H9 (cell line): ENCODE data around the gene AMBRA1. TPM values are rescaled to one million over a fixed set of nuclear protein-coding genes. Genes with fewer than 3 reads are reported as not detected.

Experiments used
- DNase-seq: peaks from one replicate; pipeline ENCODE4 v3.0.0-alpha.2; 2017
- H2AFZ ChIP-seq: one replicate; pipeline ENCODE4 v1.6.1; 2013; ENCODE audit warnings: mild to moderate bottlenecking, low read length, control low read depth, moderate library complexity
- H2AK5ac ChIP-seq: 2 replicates; pipeline ENCODE4 v1.6.1; 2013; ENCODE audit warnings: low read length, control low read depth, mixed read lengths; ENCODE audit not compliant: insufficient read length
- H2BK120ac ChIP-seq: one replicate; pipeline ENCODE4 v1.6.1; 2013; ENCODE audit warnings: low read depth, mild to moderate bottlenecking, low read length, control low read depth, inconsistent platforms; ENCODE audit not compliant: poor library complexity, severe bottlenecking
- H2BK12ac ChIP-seq: 2 replicates; pipeline ENCODE4 v1.6.1; 2013; ENCODE audit warnings: low read length, control low read depth, mixed read lengths, low read depth; ENCODE audit not compliant: insufficient read length
- H2BK15ac ChIP-seq: 2 replicates; pipeline ENCODE4 v1.6.1; 2013; ENCODE audit warnings: low read depth, low read length, control low read depth
- H2BK20ac ChIP-seq: one replicate; pipeline ENCODE4 v1.6.1; 2013; ENCODE audit warnings: low read depth, mild to moderate bottlenecking, low read length, control low read depth, inconsistent platforms; ENCODE audit not compliant: poor library complexity, severe bottlenecking
- H2BK5ac ChIP-seq: 2 replicates; pipeline ENCODE4 v1.6.1; 2013; ENCODE audit warnings: low read length, control low read depth, mixed read lengths; ENCODE audit not compliant: insufficient read length
- H3K14ac ChIP-seq: 2 replicates; pipeline ENCODE4 v1.6.1; 2013; ENCODE audit warnings: low read length, control low read depth; ENCODE audit not compliant: insufficient read depth
- H3K18ac ChIP-seq: 2 replicates; pipeline ENCODE4 v1.6.1; 2013; ENCODE audit warnings: low read depth, mild to moderate bottlenecking, mixed read lengths, low read length, control low read depth; ENCODE audit not compliant: insufficient read length
- H3K23ac ChIP-seq: 2 replicates; pipeline ENCODE4 v1.6.1; 2013; ENCODE audit warnings: low read length, control low read depth, mixed read lengths, low read depth; ENCODE audit not compliant: insufficient read length
- H3K23me2 ChIP-seq: 2 replicates; pipeline ENCODE4 v1.6.1; 2013; ENCODE audit warnings: low read depth, mild to moderate bottlenecking, mixed read lengths, low read length, control low read depth; ENCODE audit not compliant: insufficient read length, poor library complexity, severe bottlenecking
- H3K27ac ChIP-seq: 2 replicates; pipeline ENCODE4 v1.5.1; 2013; ENCODE audit warnings: low read length, control low read depth, mixed read lengths, low read depth; ENCODE audit not compliant: insufficient read length
- H3K27me3 ChIP-seq: 2 replicates; pipeline ENCODE4 v1.6.1; 2013; ENCODE audit warnings: low read length, control low read depth, inconsistent platforms; ENCODE audit not compliant: insufficient read depth
- H3K4ac ChIP-seq: 2 replicates; pipeline ENCODE4 v1.6.1; 2013; ENCODE audit warnings: low read depth, mild to moderate bottlenecking, control low read depth, inconsistent platforms, low read length, moderate library complexity
- H3K4me1 ChIP-seq: 2 replicates; pipeline ENCODE4 v1.6.1; 2013; ENCODE audit warnings: low read length, control low read depth, inconsistent platforms; ENCODE audit not compliant: insufficient read depth
- H3K4me2 ChIP-seq: 2 replicates; pipeline ENCODE4 v1.6.1; 2013; ENCODE audit warnings: low read length, control low read depth, mixed read lengths; ENCODE audit not compliant: insufficient read length, insufficient read depth
- H3K56ac ChIP-seq: 2 replicates; pipeline ENCODE4 v1.6.1; 2013; ENCODE audit warnings: low read depth, mild to moderate bottlenecking, mixed read lengths, low read length, control low read depth; ENCODE audit not compliant: insufficient read length
- H3K79me1 ChIP-seq: 2 replicates; pipeline ENCODE4 v1.6.1; 2013; ENCODE audit warnings: low read depth, mild to moderate bottlenecking, moderate library complexity, low read length, control low read depth, inconsistent platforms; ENCODE audit not compliant: insufficient read depth, poor library complexity, severe bottlenecking
- H3K79me2 ChIP-seq: 2 replicates; pipeline ENCODE4 v1.6.1; 2013; ENCODE audit warnings: low read length, control low read depth, inconsistent platforms; ENCODE audit not compliant: insufficient read depth
- H3K9ac ChIP-seq: 2 replicates; pipeline ENCODE4 v1.6.1; 2013; ENCODE audit warnings: low read length, control low read depth, mixed read lengths; ENCODE audit not compliant: insufficient read length; ENCODE audit errors: extremely low read depth
- H3K9me3 ChIP-seq: one replicate; pipeline ENCODE4 v1.6.1; 2013; ENCODE audit warnings: low read depth, low read length, inconsistent platforms; ENCODE audit not compliant: control insufficient read depth
- H3T11ph ChIP-seq: one replicate; pipeline ENCODE4 v1.6.1; 2013; ENCODE audit warnings: mild to moderate bottlenecking, low read length, control low read depth, inconsistent platforms
- H4K20me1 ChIP-seq: one replicate; pipeline ENCODE4 v1.6.1; 2013; ENCODE audit not compliant: control insufficient read depth, insufficient read length, insufficient read depth
- H4K5ac ChIP-seq: 2 replicates; pipeline ENCODE4 v1.6.1; 2013; ENCODE audit warnings: low read depth, mild to moderate bottlenecking, mixed read lengths, low read length, control low read depth; ENCODE audit not compliant: insufficient read length
- H4K8ac ChIP-seq: replicated peaks from 2 replicates; pipeline ENCODE4 v1.6.1; 2013; ENCODE audit warnings: low read length, control low read depth, mixed read lengths, low read depth; ENCODE audit not compliant: insufficient read length
- H4K91ac ChIP-seq: 2 replicates; pipeline ENCODE4 v1.6.1; 2013; ENCODE audit warnings: low read depth, mild to moderate bottlenecking, moderate library complexity, mixed read lengths, low read length, control low read depth; ENCODE audit not compliant: insufficient read length
- H3K27ac Mint-ChIP-seq, 3 experiments: 2 replicates in 2 of 3; 3 replicates in 1 of 3; pipeline ENCODE4 v1.8.0; 2020 to 2021; ENCODE audit warnings: mixed read lengths in 3 of 3, mild to moderate bottlenecking in 1 of 3, moderate library complexity in 1 of 3
- H3K27me3 Mint-ChIP-seq: 2 replicates; pipeline ENCODE4 v1.8.0; 2021; ENCODE audit warnings: low read depth, mild to moderate bottlenecking, moderate library complexity, mixed read lengths
- H3K36me3 Mint-ChIP-seq, 3 experiments: 2 replicates in 2 of 3; 3 replicates in 1 of 3; pipeline ENCODE4 v1.8.0; 2020 to 2021; ENCODE audit warnings: low read depth in 3 of 3, mixed read lengths in 3 of 3; ENCODE audit not compliant: insufficient read depth in 1 of 3
- H3K4me1 Mint-ChIP-seq, 2 experiments: 2 replicates each; pipeline ENCODE4 v1.8.0; 2020; ENCODE audit warnings: mixed read lengths in 2 of 2
- H3K4me3 Mint-ChIP-seq, 2 experiments: 2 replicates in 1 of 2; 3 replicates in 1 of 2; pipeline ENCODE4 v1.8.0; 2020 to 2021; ENCODE audit warnings: mild to moderate bottlenecking in 2 of 2, mixed read lengths in 2 of 2, moderate library complexity in 1 of 2
- H3K9me3 Mint-ChIP-seq, 2 experiments: 2 replicates in 1 of 2; 3 replicates in 1 of 2; pipeline ENCODE4 v1.8.0; 2020; ENCODE audit warnings: mild to moderate bottlenecking in 2 of 2, mixed read lengths in 2 of 2, moderate library complexity in 1 of 2
- CTCF ChIP-seq: fragments of 200-600 bp; sonication (generic); conservative IDR thresholded peaks from 3 replicates; pipeline ENCODE4 v1.8.0; 2021; ENCODE audit warnings: antibody characterized with exemption, mild to moderate bottlenecking
- WGBS: extraction: QIAGEN DNeasy Blood & Tissue Kit; methylation state at CpG from one replicate; pipeline ENCODE4 v1.1.7; 2013; ENCODE audit warnings: missing lambda C conversion rate, low lambda C conversion rate, mixed read lengths; ENCODE audit not compliant: insufficient read length; ENCODE audit errors: extremely low coverage; 5-methylcytosine and 5-hydroxymethylcytosine counted together
- total RNA-seq: library from RNA; stranded (reverse); gene quantifications from 2 replicates; pipeline ENCODE4 v1.2.1, GENCODE V29; 2021

The AMBRA1 gene
- total RNA-seq, 1 experiment from 2014 or later, result 37.5 TPM

GRCh38 chr11:46498179-46498578 is 95.6 kb downstream of the AMBRA1 start:
- Histone ChIP-seq H2AFZ (no peak overlapping the region), H4K91ac (no peak overlapping the region), H3K4ac (no peak overlapping the region), H2BK120ac (no peak overlapping the region), H3K9me3 (no peaks in the 10 kb centered on the region), H4K20me1 (no peaks in the 10 kb centered on the region), H3T11ph (no peak overlapping the region), H3K79me1 (no peaks in the 10 kb centered on the region), H2BK15ac (no peak overlapping the region), H3K79me2 (0 out of 2 replicates have a peak, but pooled peaks cover 3% of the 10 kb centered on the region), H3K4me2 (no peak overlapping the region), H3K27me3 (no peaks in the 10 kb centered on the region), H3K23ac (no peak overlapping the region), H2BK20ac (no peak overlapping the region), H4K5ac (no peak overlapping the region), H3K27ac (no peak overlapping the region), H4K8ac (no peak overlapping the region), H3K4me1 (no peaks in the 10 kb centered on the region), H2AK5ac (no peak overlapping the region), H2BK12ac (no peak overlapping the region), H3K18ac (no peak overlapping the region), H3K56ac (no peak overlapping the region), H2BK5ac (no peak overlapping the region), H3K9ac (no peak overlapping the region), H3K23me2 (no peaks in the 10 kb centered on the region), H3K14ac (no peak overlapping the region)
- 0 out of 4 replicates have a peak, but pooled peaks cover 0 to 3% of the 10 kb centered on the region in 2 experiments for H3K4me1 Mint-ChIP-seq
- WGBS, result no CpG with 5 or more reads among the region's 1 CpG
- H3K4me3 Mint-ChIP-seq, result no peak overlapping the region
- H3K9me3 Mint-ChIP-seq, result no peaks in the 10 kb centered on the region
- peaks cover 0 to 14% (median 0%) of the 10 kb centered on the region in 3 experiments; a peak in 3 of 7 replicates for H3K36me3 Mint-ChIP-seq
- H3K27me3 Mint-ChIP-seq, result no peaks in the 10 kb centered on the region; the same call in 1 of the 2 replicates
- peak overlapping the region in 1 of 3 experiments; percentile 1; a peak in 1 of 7 replicates for H3K27ac Mint-ChIP-seq
- no peak for DNase-seq
- TF ChIP-seq CTCF, result no peak
